HepG2 (cell line): ENCODE measurements around the gene PBX4. TPM values are rescaled to one million over a fixed set of nuclear protein-coding genes. Genes with fewer than 3 reads are reported as not detected.
A peak's percentile ranks its signal among the peaks of the same experiment; 100 is the strongest.

ENCODE experiments used
- ADNP ChIP-seq: sonication (generic); formaldehyde crosslinking; IDR thresholded peaks from 2 replicates; pipeline ENCODE4 v1.4.0; 2020; ENCODE audit warnings: missing genetic modification reagents
- AGO2 ChIP-seq: fragments of 200-400 bp; formaldehyde crosslinking; optimal IDR thresholded peaks from 2 replicates; pipeline ENCODE3; 2017; ENCODE audit warnings: mild to moderate bottlenecking, low read depth, low read length, moderate library complexity
- KDM6A ChIP-seq: IDR thresholded peaks from 2 replicates; pipeline ENCODE4 v1.6.1; 2016; ENCODE audit warnings: low read depth
- KLF9 ChIP-seq: IDR thresholded peaks from 2 replicates; pipeline ENCODE4 v1.6.1; 2016; ENCODE audit warnings: low read depth
- MATR3 ChIP-seq: sonication (generic); formaldehyde crosslinking; IDR thresholded peaks from 2 replicates; pipeline ENCODE4 v1.4.0; 2020; ENCODE audit warnings: missing genetic modification reagents
- MIER2 ChIP-seq: IDR thresholded peaks from 2 replicates; pipeline ENCODE4 v1.6.1; 2016; ENCODE audit warnings: missing biosample characterization, missing genetic modification reagents
- RFX3 ChIP-seq: IDR thresholded peaks from 2 replicates; pipeline ENCODE4 v1.6.1; 2016; ENCODE audit warnings: missing biosample characterization, missing genetic modification reagents
- SIX1 ChIP-seq: sonication (generic); formaldehyde crosslinking; IDR thresholded peaks from 2 replicates; pipeline ENCODE4 v1.4.0; 2020; ENCODE audit warnings: missing genetic modification reagents, borderline replicate concordance
- ZEB1 ChIP-seq: IDR thresholded peaks from 2 replicates; pipeline ENCODE4 v1.6.1; 2012; ENCODE audit warnings: mild to moderate bottlenecking, low read depth, inconsistent platforms; ENCODE audit not compliant: insufficient replicate concordance
- ZFP90 ChIP-seq: sonication (generic); formaldehyde crosslinking; IDR thresholded peaks from 2 replicates; pipeline ENCODE4 v1.8.0; 2022; ENCODE audit warnings: missing genetic modification reagents, mild to moderate bottlenecking, inconsistent platforms, borderline replicate concordance
- ZNF143 ChIP-seq: sonication (generic); formaldehyde crosslinking; IDR thresholded peaks from 2 replicates; pipeline ENCODE4 v1.4.0; 2020; ENCODE audit warnings: missing genetic modification reagents
- ZNF430 ChIP-seq: sonication (generic); formaldehyde crosslinking; IDR thresholded peaks from 2 replicates; pipeline ENCODE4 v1.9.0; 2021; ENCODE audit warnings: mild to moderate bottlenecking, missing genetic modification reagents
- ZNF570 ChIP-seq: sonication (generic); formaldehyde crosslinking; IDR thresholded peaks from 2 replicates; pipeline ENCODE4 v1.4.0; 2020; ENCODE audit warnings: mild to moderate bottlenecking, missing genetic modification reagents, borderline replicate concordance
- ZNF768 ChIP-seq: sonication (generic); formaldehyde crosslinking; IDR thresholded peaks from 2 replicates; pipeline ENCODE4 v1.4.0; 2020; ENCODE audit warnings: missing genetic modification reagents
- polyA plus RNA-seq, 8 experiments: library from polyadenylated mRNA; depleted of rRNA in 3 of 8; stranded (reverse) in 7 of 8; unstranded in 1 of 8; fragments of >200 nt; fragmentation: Illumina TruSeq in 4 of 8; extraction: Trizol in 4 of 8; gene quantifications; 2 replicates each; pipeline versions ENCODE4 v1.2.1 to v1.2.3, GENCODE V29; 2011 to 2016; ENCODE audit warnings: low read depth in 4 of 8, missing spikeins in 1 of 8, mixed read lengths in 1 of 8; ENCODE audit not compliant: insufficient read depth in 1 of 8
- total RNA-seq, 5 experiments: library from RNA; depleted of rRNA; stranded (reverse); fragments of >200 nt; fragmentation: Illumina TruSeq; extraction: Trizol; gene quantifications; 2 replicates each; pipeline ENCODE4 v1.2.3, GENCODE V29; 2016; ENCODE audit warnings: low read depth in 1 of 5
- TF ChIP-seq, protein P1 (sequence below): sonication (generic); formaldehyde crosslinking; IDR thresholded peaks from 2 replicates; pipeline ENCODE4 v1.4.0; 2020; ENCODE audit warnings: missing genetic modification reagents
- TF ChIP-seq, protein P2 (sequence below): sonication (generic); formaldehyde crosslinking; IDR thresholded peaks from 2 replicates; pipeline ENCODE4 v1.8.0; 2022; ENCODE audit warnings: missing genetic modification reagents, low read depth, mild to moderate bottlenecking, borderline replicate concordance
- TF ChIP-seq, protein P3 (sequence below): sonication (generic); formaldehyde crosslinking; IDR thresholded peaks from 2 replicates; pipeline ENCODE4 v1.4.0; 2020; ENCODE audit warnings: low read depth, mild to moderate bottlenecking, missing genetic modification reagents

Gene PBX4
- total and polyA plus RNA-seq, 2 of the 13 experiments (the other 11 are each of a cell fraction or from before 2014, with no cell fraction given), result not detected

DNA sequence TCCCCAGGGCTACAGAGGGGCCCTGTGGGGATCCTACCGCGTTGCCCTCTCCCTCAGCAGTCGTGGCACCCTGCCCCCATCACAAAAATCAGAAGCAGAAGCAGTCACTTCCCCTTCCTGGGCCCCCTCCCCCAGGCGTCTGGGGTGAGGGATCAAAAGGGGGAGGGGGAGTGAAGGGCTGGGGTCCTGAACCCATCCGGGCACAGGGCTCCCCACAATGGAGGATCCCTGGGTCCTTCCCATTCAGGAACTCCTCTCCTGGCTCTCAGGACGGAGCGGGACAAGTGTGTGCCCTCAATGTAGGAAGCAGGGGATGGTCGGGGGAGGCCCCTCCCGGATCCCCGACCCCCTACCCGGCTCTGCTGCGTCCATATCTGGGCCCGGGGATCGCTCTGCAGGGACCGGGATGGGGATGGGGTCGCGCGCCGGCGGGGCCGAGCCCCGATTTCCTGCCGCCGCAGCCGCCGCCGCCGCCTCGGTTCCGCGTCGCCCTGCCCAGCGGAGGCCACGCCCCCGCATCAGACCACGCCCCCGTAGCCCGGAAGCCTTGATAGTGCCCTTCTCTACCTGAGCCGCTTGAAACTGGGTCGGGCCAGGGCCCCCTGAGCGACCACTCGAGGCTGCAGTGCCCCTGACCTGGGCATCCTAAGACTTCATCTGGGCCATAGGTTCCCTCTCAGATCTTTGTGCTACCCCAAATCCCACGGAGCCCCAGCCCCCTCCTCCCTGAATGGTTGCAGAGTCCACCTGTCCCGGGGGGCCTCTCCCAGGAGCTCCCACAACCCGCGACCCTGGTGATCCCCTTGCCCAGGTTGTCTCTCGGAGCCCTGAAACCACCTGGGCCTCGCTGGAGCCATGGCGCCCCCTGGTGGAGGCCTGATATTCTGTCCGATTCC lies 24.9 kb upstream of the PBX4 start, which contains the start of gene GMIP (continued):
- TF ChIP-seq ZFP90 (no peak), ZNF430 (CRISPR knock-in tag) (no peak), ZNF143 (CRISPR knock-in tag) (no peak), RFX3 (CRISPR knock-in tag) (no peak), AGO2 (peak; percentile 89), SIX1 (CRISPR knock-in tag) (no peak), KLF9 (CRISPR knock-in tag) (no peak), ZNF768 (0 out of 2 replicates have a peak, but pooled peaks have one; percentile 5), ADNP (CRISPR knock-in tag) (no peak), ZNF570 (CRISPR knock-in tag) (no peak), MIER2 (CRISPR knock-in tag) (no peak), ZEB1 (no peak), MATR3 (CRISPR knock-in tag) (no peak), KDM6A (CRISPR knock-in tag) (no peak)
- TF ChIP-seq, protein P1, sequence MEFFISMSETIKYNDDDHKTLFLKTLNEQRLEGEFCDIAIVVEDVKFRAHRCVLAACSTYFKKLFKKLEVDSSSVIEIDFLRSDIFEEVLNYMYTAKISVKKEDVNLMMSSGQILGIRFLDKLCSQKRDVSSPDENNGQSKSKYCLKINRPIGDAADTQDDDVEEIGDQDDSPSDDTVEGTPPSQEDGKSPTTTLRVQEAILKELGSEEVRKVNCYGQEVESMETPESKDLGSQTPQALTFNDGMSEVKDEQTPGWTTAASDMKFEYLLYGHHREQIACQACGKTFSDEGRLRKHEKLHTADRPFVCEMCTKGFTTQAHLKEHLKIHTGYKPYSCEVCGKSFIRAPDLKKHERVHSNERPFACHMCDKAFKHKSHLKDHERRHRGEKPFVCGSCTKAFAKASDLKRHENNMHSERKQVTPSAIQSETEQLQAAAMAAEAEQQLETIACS (CRISPR knock-in tag), result 0 out of 2 replicates have a peak, but pooled peaks have one; percentile 47
- TF ChIP-seq, protein P2, sequence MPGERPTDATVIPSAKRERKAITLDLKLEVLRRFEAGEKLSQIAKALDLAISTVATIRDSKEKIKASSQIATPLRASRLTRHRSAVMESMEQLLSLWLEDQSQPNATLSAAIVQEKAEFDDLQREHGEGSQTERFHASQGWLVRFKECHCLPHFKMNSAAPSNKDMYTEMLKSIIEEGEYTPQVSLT (CRISPR knock-in tag), result no peak
- TF ChIP-seq, protein P3, sequence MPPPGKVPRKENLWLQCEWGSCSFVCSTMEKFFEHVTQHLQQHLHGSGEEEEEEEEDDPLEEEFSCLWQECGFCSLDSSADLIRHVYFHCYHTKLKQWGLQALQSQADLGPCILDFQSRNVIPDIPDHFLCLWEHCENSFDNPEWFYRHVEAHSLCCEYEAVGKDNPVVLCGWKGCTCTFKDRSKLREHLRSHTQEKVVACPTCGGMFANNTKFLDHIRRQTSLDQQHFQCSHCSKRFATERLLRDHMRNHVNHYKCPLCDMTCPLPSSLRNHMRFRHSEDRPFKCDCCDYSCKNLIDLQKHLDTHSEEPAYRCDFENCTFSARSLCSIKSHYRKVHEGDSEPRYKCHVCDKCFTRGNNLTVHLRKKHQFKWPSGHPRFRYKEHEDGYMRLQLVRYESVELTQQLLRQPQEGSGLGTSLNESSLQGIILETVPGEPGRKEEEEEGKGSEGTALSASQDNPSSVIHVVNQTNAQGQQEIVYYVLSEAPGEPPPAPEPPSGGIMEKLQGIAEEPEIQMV (CRISPR knock-in tag), result no peak
